ENCODE measurements around the gene CFAP100.

Gene CFAP100

DNA sequence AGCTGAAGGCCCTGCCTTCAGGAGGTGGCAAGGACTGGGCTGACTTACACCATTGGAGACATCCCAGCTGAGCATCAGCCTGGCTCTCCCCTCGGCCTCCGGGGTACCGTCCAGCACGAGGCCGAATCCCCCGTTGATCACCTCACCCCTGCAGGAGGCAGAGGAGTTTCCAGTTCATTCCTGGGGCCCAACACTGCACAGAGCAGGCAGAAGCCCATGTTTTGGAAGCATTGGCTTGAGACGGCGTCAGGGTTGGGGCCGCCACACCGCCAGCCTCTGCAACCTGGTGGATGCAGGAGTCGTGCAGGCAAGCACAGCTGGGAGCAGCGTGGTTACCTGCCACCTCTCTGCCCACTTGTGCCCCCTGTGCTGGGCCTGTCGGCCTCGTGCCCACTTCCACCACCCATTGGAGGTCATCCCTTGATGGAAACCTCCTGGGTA, 88.6 kb downstream of the CFAP100 start:
- no peak overlapping the region for H3K4me3 ChIP-seq (ENCODE audit: low read depth, low read length)
- H2AFZ ChIP-seq (ENCODE audit: low read length, unreplicated experiment) = no peak overlapping the region
- peaks cover 9% of the 10 kb centered on the region for H3K4me1 ChIP-seq (ENCODE audit: control insufficient read depth, insufficient read depth, low read length, unreplicated experiment)
- H3K79me2 ChIP-seq (ENCODE audit: control insufficient read depth, insufficient read depth, low read length, unreplicated experiment) = no peaks in the 10 kb centered on the region
- H3K27me3 ChIP-seq (ENCODE audit: insufficient read depth, low read length) = no peaks in the 10 kb centered on the region
- H3K27ac ChIP-seq (ENCODE audit: low read depth, low read length) = no peak overlapping the region
- H3K36me3 ChIP-seq (ENCODE audit: insufficient read depth, low read length) = no peaks in the 10 kb centered on the region

DNA sequence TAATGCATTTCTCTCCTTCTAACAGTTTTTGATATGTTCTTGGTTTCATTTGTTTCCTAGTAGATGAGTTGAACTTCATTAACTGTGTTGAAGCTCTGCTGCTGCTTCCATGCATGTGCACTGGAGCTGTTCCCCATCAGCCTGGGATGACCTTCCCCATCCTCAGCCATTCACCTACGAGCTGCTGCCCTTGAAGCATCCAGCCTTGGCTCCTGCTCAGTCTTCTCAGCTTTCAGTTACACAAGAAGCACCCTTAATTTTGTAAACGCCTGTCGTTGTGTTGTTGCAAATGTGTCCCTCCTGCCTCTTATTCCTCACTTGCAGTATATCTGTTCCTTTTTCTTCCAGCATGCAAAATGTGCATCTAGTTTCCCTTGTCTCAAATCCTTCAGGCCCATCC, 89.4 kb downstream of the CFAP100 start:
- Histone ChIP-seq H3K4me3 (ENCODE audit: low read depth, low read length) (no peak overlapping the region), H3K27me3 (ENCODE audit: insufficient read depth, low read length) (no peaks in the 10 kb centered on the region), H3K79me2 (ENCODE audit: control insufficient read depth, insufficient read depth, low read length, unreplicated experiment) (no peaks in the 10 kb centered on the region), H2AFZ (ENCODE audit: low read length, unreplicated experiment) (no peak overlapping the region), H3K27ac (ENCODE audit: low read depth, low read length) (no peak overlapping the region), H3K36me3 (ENCODE audit: insufficient read depth, low read length) (no peaks in the 10 kb centered on the region), H3K4me1 (ENCODE audit: control insufficient read depth, insufficient read depth, low read length, unreplicated experiment) (peaks cover 9% of the 10 kb centered on the region)

DNA sequence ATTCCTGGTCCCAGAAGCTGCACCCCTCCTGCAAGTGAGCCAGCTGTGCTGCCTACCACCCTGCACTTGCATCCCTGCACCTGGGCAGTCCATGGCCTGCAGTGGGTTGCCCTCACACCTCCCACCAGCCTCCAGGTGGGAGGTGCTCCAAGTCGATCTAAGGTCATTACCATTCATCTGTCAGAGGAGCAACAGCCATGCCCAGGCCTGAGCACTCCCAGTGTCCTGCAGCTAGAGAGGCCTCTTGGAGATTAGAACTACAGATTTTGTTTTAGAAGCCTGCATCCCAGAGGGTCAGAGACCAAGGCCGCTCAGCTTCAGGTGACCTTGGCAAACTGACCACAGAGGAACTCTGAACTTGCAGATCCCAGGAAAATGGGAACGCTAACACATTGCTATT, 90.0 kb downstream of the CFAP100 start:
- no peak overlapping the region for H2AFZ ChIP-seq (ENCODE audit: low read length, unreplicated experiment)
- no peak overlapping the region for H3K27ac ChIP-seq (ENCODE audit: low read depth, low read length)
- no peak overlapping the region for H3K4me3 ChIP-seq (ENCODE audit: low read depth, low read length)
- H3K4me1 ChIP-seq (ENCODE audit: control insufficient read depth, insufficient read depth, low read length, unreplicated experiment) = peaks cover 9% of the 10 kb centered on the region
- H3K36me3 ChIP-seq (ENCODE audit: insufficient read depth, low read length) = no peaks in the 10 kb centered on the region
- H3K27me3 ChIP-seq (ENCODE audit: insufficient read depth, low read length) = no peaks in the 10 kb centered on the region
- no peaks in the 10 kb centered on the region for H3K79me2 ChIP-seq (ENCODE audit: control insufficient read depth, insufficient read depth, low read length, unreplicated experiment)

DNA sequence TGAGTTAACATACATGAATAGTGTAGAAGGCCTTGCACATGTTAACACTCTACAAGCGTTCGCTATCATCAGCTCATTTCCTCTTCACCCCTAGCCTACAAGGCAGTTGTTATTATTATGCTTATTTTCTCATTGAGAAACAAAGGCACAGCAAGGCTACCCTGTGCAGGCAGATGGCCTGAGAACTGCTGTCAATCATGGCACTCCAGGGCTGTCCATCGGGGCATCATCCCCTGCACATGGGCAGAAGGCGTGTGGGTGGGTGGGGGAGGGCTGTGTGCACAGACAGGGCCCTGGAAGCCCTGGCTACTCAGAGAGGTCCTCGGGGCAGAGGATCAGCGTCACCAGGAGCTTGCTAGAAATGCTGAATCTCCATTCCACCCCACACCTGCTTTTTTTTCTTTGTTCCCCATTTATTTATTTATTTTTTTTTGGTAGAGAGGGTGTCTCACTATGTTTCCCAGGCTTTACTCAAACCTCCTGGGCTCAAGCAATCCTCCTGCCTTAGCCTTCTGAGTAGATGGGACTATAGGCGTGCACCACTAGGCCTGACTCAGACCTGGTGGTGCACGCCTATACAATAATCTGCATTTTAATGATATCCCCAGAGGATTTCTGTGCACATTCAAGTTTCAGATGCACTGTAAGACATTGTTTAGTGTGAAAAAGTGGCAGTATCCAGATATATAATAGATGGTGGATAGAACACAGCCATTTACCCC, 90.6 kb downstream of the CFAP100 start:
- Histone ChIP-seq H3K27me3 (ENCODE audit: insufficient read depth, low read length) (no peaks in the 10 kb centered on the region; the same call in 1 of the 2 replicates), H3K27ac (ENCODE audit: low read depth, low read length) (no peak overlapping the region), H3K36me3 (ENCODE audit: insufficient read depth, low read length) (no peaks in the 10 kb centered on the region), H3K79me2 (ENCODE audit: control insufficient read depth, insufficient read depth, low read length, unreplicated experiment) (no peaks in the 10 kb centered on the region), H2AFZ (ENCODE audit: low read length, unreplicated experiment) (no peak overlapping the region), H3K4me1 (ENCODE audit: control insufficient read depth, insufficient read depth, low read length, unreplicated experiment) (peaks cover 9% of the 10 kb centered on the region), H3K4me3 (ENCODE audit: low read depth, low read length) (no peak overlapping the region)

DNA sequence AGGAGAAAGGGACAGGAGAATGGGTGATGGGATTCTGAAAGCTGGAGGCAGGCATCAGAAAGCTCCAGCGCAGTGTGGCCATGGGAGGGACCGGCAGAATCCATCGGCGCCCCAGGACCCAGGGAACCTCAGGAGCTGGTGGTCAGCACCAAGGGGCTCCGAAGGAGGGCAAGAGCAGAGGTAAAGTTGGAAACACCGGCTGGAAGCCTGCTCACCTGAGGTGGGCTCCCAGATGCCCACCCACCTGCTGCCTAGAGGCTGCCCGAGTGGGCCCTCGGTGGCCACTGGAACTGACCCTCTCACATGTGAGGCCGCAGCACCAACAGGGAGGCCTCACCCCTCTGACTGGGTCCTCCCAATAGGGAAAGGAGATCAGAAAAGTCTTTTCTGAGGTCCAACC, 91.2 kb downstream of the CFAP100 start:
- H3K4me1 ChIP-seq (ENCODE audit: control insufficient read depth, insufficient read depth, low read length, unreplicated experiment) = peaks cover 9% of the 10 kb centered on the region
- H3K36me3 ChIP-seq (ENCODE audit: insufficient read depth, low read length) = no peaks in the 10 kb centered on the region
- no peaks in the 10 kb centered on the region; the same call in 1 of the 2 replicates for H3K27me3 ChIP-seq (ENCODE audit: insufficient read depth, low read length)
- no peak overlapping the region for H3K4me3 ChIP-seq (ENCODE audit: low read depth, low read length)
- no peak overlapping the region for H3K27ac ChIP-seq (ENCODE audit: low read depth, low read length)
- H3K79me2 ChIP-seq (ENCODE audit: control insufficient read depth, insufficient read depth, low read length, unreplicated experiment) = no peaks in the 10 kb centered on the region
- H2AFZ ChIP-seq (ENCODE audit: low read length, unreplicated experiment) = no peak overlapping the region
